Bronchial epithelial cell (primary cell): ENCODE data around the gene ZNF615. TPM values are rescaled to one million over a fixed set of nuclear protein-coding genes. Genes with fewer than 3 reads are reported as not detected.

Source experiments
- DNase-seq: peaks from one replicate; pipeline ENCODE4 v3.0.0-alpha.2; 2010; ENCODE audit warnings: low read depth
- FAIRE-seq: peaks from 2 replicates; lab custom pipeline; 2011; peaks lifted over from hg19 to GRCh38; lab: Jason Lieb, UNC
- H3K27me3 ChIP-seq: 2 replicates; pipeline ENCODE4 v1.5.1; 2011; ENCODE audit warnings: low read length; ENCODE audit not compliant: control insufficient read depth, insufficient read depth
- H3K36me3 ChIP-seq: 2 replicates; pipeline ENCODE4 v1.5.1; 2011; ENCODE audit warnings: low read length; ENCODE audit not compliant: control insufficient read depth, insufficient read depth
- H3K4me3 ChIP-seq: 2 replicates; pipeline ENCODE4 v1.5.1; 2011; ENCODE audit warnings: mild to moderate bottlenecking, low read depth, low read length, control low read depth
- CTCF ChIP-seq: IDR thresholded peaks from 2 replicates; pipeline ENCODE4 v1.5.1; 2011; ENCODE audit warnings: mild to moderate bottlenecking, moderate library complexity, low read length, control low read depth, inconsistent platforms; ENCODE audit not compliant: insufficient read depth, severe bottlenecking
- total RNA-seq: library from RNA; depleted of rRNA; stranded (reverse); fragments of >200 nt; gene quantifications from 2 replicates; pipeline ENCODE4 v1.2.1, GENCODE V29; 2014

Gene ZNF615
- total RNA-seq, 1 donor from 2014 or later = 9.0 TPM

- Histone ChIP-seq H3K36me3 (peaks cover 8% of the 10 kb centered on the region), H3K4me3 (no peak overlapping the region), H3K27me3 (no peaks in the 10 kb centered on the region)
- TF ChIP-seq CTCF = no peak
- FAIRE-seq (no peak), DNase-seq (no peak)
Measured at GRCh38 chr19:51946602-51947001, 61.4 kb downstream of the ZNF615 start.

GRCh38 chr19:51944798-51945552 lies 63.0 kb downstream of the ZNF615 start:
- no peak for TF ChIP-seq CTCF
- H3K4me3 ChIP-seq = no peak overlapping the region
- peaks cover 11% of the 10 kb centered on the region for H3K36me3 ChIP-seq
- no peaks in the 10 kb centered on the region for H3K27me3 ChIP-seq
- DNase-seq = no peak
- peak; percentile 72 for FAIRE-seq

Other genes starting within 250 kb of the ZNF615 start
- not detected in 2 replicates for gene FPR2, start 247.0 kb downstream of the ZNF615 start, total RNA-seq
- not detected in 2 replicates for gene FPR3, start 213.1 kb downstream of the ZNF615 start, total RNA-seq
- gene ZNF577, start 120.3 kb downstream of the ZNF615 start, total RNA-seq = 5.5 and 6.8 TPM in 2 replicates
- gene ZNF649, start 103.2 kb downstream of the ZNF615 start, total RNA-seq = 8.4 and 13.4 TPM in 2 replicates
- 6.8 and 8.3 TPM in 2 replicates for gene ZNF613, start 80.7 kb downstream of the ZNF615 start, total RNA-seq
- gene ZNF350, start 21.4 kb downstream of the ZNF615 start, total RNA-seq = 11.6 TPM in 2 replicates
- gene ZNF614, start 20.2 kb upstream of the ZNF615 start, total RNA-seq = 8.1 and 9.0 TPM in 2 replicates
- gene ZNF432, start 40.6 kb upstream of the ZNF615 start, total RNA-seq = 8.2 and 17.2 TPM in 2 replicates
- 35.3 and 57.4 TPM in 2 replicates for gene ZNF841, start 87.6 kb upstream of the ZNF615 start, total RNA-seq
- gene ZNF616, start 131.7 kb upstream of the ZNF615 start, total RNA-seq = 10.0 and 12.4 TPM in 2 replicates
- gene ZNF836, start 163.4 kb upstream of the ZNF615 start, total RNA-seq = 6.1 and 6.3 TPM in 2 replicates
- gene PPP2R1A, start 181.8 kb upstream of the ZNF615 start, total RNA-seq = 67.4 and 92.7 TPM in 2 replicates